Measurements from ENCODE around the gene DRAM1.

GRCh38 chr12:101870925-101871324, 6.5 kb upstream of the DRAM1 start:
- TF ChIP-seq CTCF (IDR thresholded peaks at IDR 0.05) (no peak), POLR2AphosphoS5 (IDR thresholded peaks at IDR 0.05) (no peak), POLR2A (IDR thresholded peaks at IDR 0.05) (no peak)
